GM12878 (cell line): ENCODE measurements around the gene FMN2. TPM values are rescaled to one million over a fixed set of nuclear protein-coding genes. Genes with fewer than 3 reads are reported as not detected.

Experiments
- ATAC-seq: fragments of 200-7000 bp; cut with Tn5 transposase; 3 replicates; pipeline ENCODE4 v1.9.1; 2020; ENCODE audit warnings: mild to moderate bottlenecking, moderate library complexity
- BruUV-seq: library from RNA; stranded (reverse); fragments of 400-500 nt; replicated peaks from 2 replicates; lab custom pipeline; 2021; lab: Mats Ljungman, UMichigan
- CTCF ChIA-PET: fragments of 300-600 bp; sonication (Branson Sonifier 250); formaldehyde crosslinking; extraction: SDS; loops from one replicate; lab custom pipeline; 2021; ENCODE audit warnings: inconsistent platforms; lab: Yijun Ruan, JAX
- POLR2A ChIA-PET: fragments of 350-600 bp; formaldehyde crosslinking; extraction: SDS; loops from one replicate; lab custom pipeline; 2021; ENCODE audit warnings: inconsistent platforms; lab: Charles Lee
- RAD21 ChIA-PET: fragments of 300-600 bp; sonication (Branson Sonifier 250); formaldehyde crosslinking; loops from one replicate; lab custom pipeline; 2023; ENCODE audit warnings: antibody characterized with exemption; ENCODE audit not compliant: unreplicated experiment; lab: Charles Lee
- SMC1A ChIA-PET: fragments of 300-600 bp; sonication (Branson Sonifier 250); formaldehyde crosslinking; loops from one replicate; lab custom pipeline; 2023; ENCODE audit not compliant: unreplicated experiment, uncharacterized antibody; lab: Charles Lee
- DNase-seq: peaks from one replicate; pipeline ENCODE4 v3.0.0-alpha.2; 2011; ENCODE audit warnings: low read depth, low spot score
- FAIRE-seq: peaks from 3 replicates; lab custom pipeline; 2011; peaks lifted over from hg19 to GRCh38; lab: Jason Lieb, UNC
- H2AFZ ChIP-seq: 2 replicates; pipeline ENCODE4 v1.6.0; 2011; ENCODE audit warnings: low read depth, low read length, control low read depth; ENCODE audit not compliant: control insufficient read depth
- H3K27ac ChIP-seq: 2 replicates; pipeline ENCODE4 v1.5.1; 2011; ENCODE audit warnings: control low read depth; ENCODE audit not compliant: control insufficient read depth, insufficient read depth
- H3K27me3 ChIP-seq, 2 experiments: replicated peaks in 1 of 2; 2 replicates each; pipeline versions ENCODE4 v1.6.0 to v1.6.1; 2011; ENCODE audit warnings: low read length in 1 of 2; ENCODE audit not compliant: control insufficient read depth in 2 of 2, insufficient read depth in 2 of 2
- H3K36me3 ChIP-seq, 2 experiments: 2 replicates each; pipeline ENCODE4 v1.5.1; 2011; ENCODE audit warnings: low read length in 1 of 2; ENCODE audit not compliant: control insufficient read depth in 2 of 2, insufficient read depth in 2 of 2
- H3K4me1 ChIP-seq: 2 replicates; pipeline ENCODE4 v1.6.1; 2011; ENCODE audit warnings: mild to moderate bottlenecking, low read length, moderate library complexity, mixed read lengths; ENCODE audit not compliant: control insufficient read depth, insufficient read depth
- H3K4me2 ChIP-seq: 2 replicates; pipeline ENCODE4 v1.6.0; 2011; ENCODE audit warnings: control low read depth; ENCODE audit not compliant: control insufficient read depth, insufficient read depth
- H3K4me3 ChIP-seq: fragments of 200-600 bp; sonication (generic); 2 replicates; pipeline ENCODE4 v1.5.1; 2016
- H3K79me2 ChIP-seq: 2 replicates; pipeline ENCODE4 v1.6.0; 2011; ENCODE audit warnings: low read length; ENCODE audit not compliant: control insufficient read depth, insufficient read depth
- H3K9ac ChIP-seq: 2 replicates; pipeline ENCODE4 v1.8.0; 2011; ENCODE audit warnings: low read length, control low read depth, mixed read lengths; ENCODE audit not compliant: control insufficient read depth, insufficient read depth
- H3K9me3 ChIP-seq: replicated peaks from 3 replicates; pipeline ENCODE4 v1.5.1; 2011; ENCODE audit warnings: mild to moderate bottlenecking, low read length; ENCODE audit not compliant: control insufficient read depth, insufficient read depth
- H4K20me1 ChIP-seq: 2 replicates; pipeline ENCODE4 v1.6.0; 2011; ENCODE audit not compliant: control insufficient read depth, insufficient read depth
- ASH2L ChIP-seq: fragments of 300-600, 200-600 bp; sonication (generic); IDR thresholded peaks from 2 replicates; pipeline ENCODE4 v1.6.1; 2017; ENCODE audit warnings: low read depth, mild to moderate bottlenecking, borderline replicate concordance
- CREB1 ChIP-seq: IDR thresholded peaks from 2 replicates; pipeline ENCODE4 v1.6.1; 2012; ENCODE audit warnings: low read depth, mild to moderate bottlenecking, inconsistent platforms
- EP300 ChIP-seq, 2 experiments: fragments of 150-350 bp in 1 of 2; IDR thresholded peaks; 2 replicates each; pipeline ENCODE4 v1.6.1; 2011 to 2012; ENCODE audit warnings: low read depth in 2 of 2, low read length in 2 of 2, borderline replicate concordance in 1 of 2, improper control_type of control experiment in 1 of 2, inconsistent platforms in 1 of 2; ENCODE audit not compliant: control insufficient read depth in 1 of 2
- GABPA ChIP-seq: IDR thresholded peaks from 2 replicates; pipeline ENCODE4 v1.6.1; 2014; ENCODE audit warnings: antibody characterized with exemption, low read depth, mild to moderate bottlenecking, inconsistent platforms
- HCFC1 ChIP-seq: fragments of 150-350 bp; IDR thresholded peaks from 2 replicates; pipeline ENCODE4 v1.6.1; 2014; ENCODE audit warnings: low read length
- HDAC2 ChIP-seq: fragments of 200-600 bp; sonication (generic); IDR thresholded peaks from 2 replicates; pipeline ENCODE4 v1.6.1; 2017
- HDAC6 ChIP-seq: fragments of 200-600 bp; sonication (generic); IDR thresholded peaks from one replicate; pipeline ENCODE4 v1.8.0; 2017; ENCODE audit warnings: antibody characterized with exemption; ENCODE audit not compliant: unreplicated experiment
- IRF4 ChIP-seq: IDR thresholded peaks from 2 replicates; pipeline ENCODE4 v1.6.1; 2011; ENCODE audit warnings: low read depth, low read length
- JUNB ChIP-seq: IDR thresholded peaks from 2 replicates; pipeline ENCODE4 v1.6.1; 2016; ENCODE audit warnings: antibody characterized with exemption, mild to moderate bottlenecking
- KAT2A ChIP-seq: conservative IDR thresholded peaks from 2 replicates; pipeline ENCODE4 v1.6.1; 2011; ENCODE audit warnings: low read depth, low read length; ENCODE audit not compliant: control insufficient read depth
- KLF5 ChIP-seq: fragments of 450-650 bp; IDR thresholded peaks from 2 replicates; pipeline ENCODE4 v1.6.1; 2014; ENCODE audit warnings: mild to moderate bottlenecking; ENCODE audit not compliant: partially characterized antibody
- MLLT1 ChIP-seq: fragments of 450-650 bp; IDR thresholded peaks from 2 replicates; pipeline ENCODE4 v1.6.1; 2016; ENCODE audit warnings: mild to moderate bottlenecking
- MTA3 ChIP-seq: IDR thresholded peaks from 2 replicates; pipeline ENCODE4 v1.6.1; 2012; ENCODE audit warnings: low read length, inconsistent platforms, borderline replicate concordance
- MYB ChIP-seq: fragments of 150-350 bp; IDR thresholded peaks from 2 replicates; pipeline ENCODE4 v1.6.1; 2014; ENCODE audit warnings: mild to moderate bottlenecking, low read depth, low read length, borderline replicate concordance
- RCOR1 ChIP-seq: conservative IDR thresholded peaks from 2 replicates; pipeline ENCODE4 v1.6.1; 2012; ENCODE audit warnings: low read depth, low read length, improper control_type of control experiment
- RELA ChIP-seq: fragments of 450-650 bp; IDR thresholded peaks from 2 replicates; pipeline ENCODE4 v1.8.0; 2014; ENCODE audit warnings: borderline replicate concordance; ENCODE audit not compliant: partially characterized antibody
- SKIL ChIP-seq: fragments of 450-650 bp; IDR thresholded peaks from 2 replicates; pipeline ENCODE4 v1.6.1; 2017; ENCODE audit warnings: mild to moderate bottlenecking, low read depth, inconsistent platforms; ENCODE audit not compliant: poor library complexity, severe bottlenecking
- SP1 ChIP-seq: IDR thresholded peaks from one replicate; pipeline ENCODE4 v1.6.1; 2011; ENCODE audit warnings: low read depth, low read length
- STAT1 ChIP-seq: fragments of 450-650 bp; conservative IDR thresholded peaks from 2 replicates; pipeline ENCODE4 v1.6.1; 2014; ENCODE audit warnings: antibody characterized with exemption, mild to moderate bottlenecking
- YBX1 ChIP-seq: fragments of 450-650 bp; IDR thresholded peaks from 2 replicates; pipeline ENCODE4 v1.6.1; 2016; ENCODE audit warnings: antibody characterized with exemption
- ZZZ3 ChIP-seq: IDR thresholded peaks from 2 replicates; pipeline ENCODE4 v1.6.1; 2011; ENCODE audit warnings: low read depth; ENCODE audit not compliant: control insufficient read depth, insufficient read length
- WGBS: methylation state at CpG from one replicate; pipeline ENCODE4 v1.1.6; 2016; ENCODE audit warnings: low lambda C conversion rate; ENCODE audit not compliant: insufficient replicate concordance, insufficient coverage; ENCODE audit errors: missing lambda C conversion rate; 5-methylcytosine and 5-hydroxymethylcytosine counted together
- in situ Hi-C: fragments of 300-500 bp; cut with MboI; formaldehyde crosslinking; loops from 9 replicates; pipeline ENCODE4 v1.14.3; 2018; ENCODE audit warnings: mixed read lengths
- intact Hi-C: fragments of 100-400 bp; cut with micrococcal nuclease; formaldehyde crosslinking; loops from one replicate; pipeline ENCODE4 v1.14.2; 2022; ENCODE audit not compliant: unreplicated experiment
- polyA plus RNA-seq, 11 experiments: library from polyadenylated mRNA; depleted of rRNA in 4 of 11; unstranded in 6 of 11; stranded (reverse) in 5 of 11; fragments of >200 nt; fragmentation: Nextera tagmentation in 4 of 11; fragmentation: Illumina TruSeq in 1 of 11; extraction: Ambion mirVana in 4 of 11; extraction: Trizol in 1 of 11; gene quantifications; 1 replicate in 1 of 11; 2 replicates in 10 of 11; pipeline versions ENCODE4 v1.2.1 to v1.2.3, GENCODE V29; 2011 to 2016; ENCODE audit warnings: inconsistent platforms in 2 of 11, missing spikeins in 2 of 11, low read depth in 1 of 11
- total RNA-seq, 4 experiments: library from RNA; depleted of rRNA in 3 of 4; stranded (reverse); fragments of >200 nt in 3 of 4; fragmentation: Illumina TruSeq in 1 of 4; extraction: Trizol in 1 of 4; gene quantifications; 2 replicates each; pipeline versions ENCODE4 v1.2.1 to v1.2.3, GENCODE V29; 2013 to 2021

FMN2 gene
- total and polyA plus RNA-seq, 10 of the 15 experiments (the other 5 are each of a cell fraction or from before 2014, with no cell fraction given) = 0.60 TPM; not detected in 9

GRCh38 chr1:240173836-240174235 is 82.2 kb downstream of the FMN2 start (continued):
- no peak for TF ChIP-seq RELA
- TF ChIP-seq HCFC1 = no peak
- no peak for TF ChIP-seq JUNB
- no peak for TF ChIP-seq HDAC2
- TF ChIP-seq HDAC6 = no peak
- no peak for TF ChIP-seq RCOR1

GRCh38 chr1:240174734-240175133 is 83.1 kb downstream of the FMN2 start:
- intact Hi-C loops (no loop called here), in situ Hi-C loops (no loop called here)
- POLR2A ChIA-PET = no interaction called here
- no peak overlapping the region for H3K27ac ChIP-seq
- no peak for FAIRE-seq
- SMC1A ChIA-PET = no interaction called here
- no peak overlapping the region for H2AFZ ChIP-seq
- ATAC-seq = no peak
- H3K79me2 ChIP-seq = no peaks in the 10 kb centered on the region
- CTCF ChIA-PET = interaction anchor here (1.5 kb wide), 1 partner anchor 11 kb away, joined by 4 read pairs; no protein-coding TSS in a partner anchor
- H3K4me3 ChIP-seq = no peak overlapping the region
- DNase-seq = no peak
- no peaks in the 10 kb centered on the region for H3K36me3 ChIP-seq
- no peak overlapping the region for H3K9ac ChIP-seq
- no peaks in the 10 kb centered on the region for H4K20me1 ChIP-seq
- WGBS = 46% methylated on average over 4 of the region's 4 CpGs
- RAD21 ChIA-PET = no interaction called here
- no peak overlapping the region for H3K4me2 ChIP-seq
- H3K9me3 ChIP-seq = no peaks in the 10 kb centered on the region
- H3K27me3 ChIP-seq = no peaks in the 10 kb centered on the region
- no peaks in the 10 kb centered on the region for H3K4me1 ChIP-seq
- no TSS peak for BruUV-seq
- no peak for TF ChIP-seq MLLT1
- TF ChIP-seq SP1 = no peak
- no peak for TF ChIP-seq RELA
- TF ChIP-seq ASH2L = no peak
- no peak for TF ChIP-seq KAT2A
- no peak for TF ChIP-seq MYB
- TF ChIP-seq MTA3 = no peak
- TF ChIP-seq KLF5 = no peak
- no peak for TF ChIP-seq SKIL
- TF ChIP-seq YBX1 = no peak
- no peak for TF ChIP-seq GABPA
- TF ChIP-seq ZZZ3 = no peak
- no peak for TF ChIP-seq EP300 (IDR thresholded peaks at IDR 0.05; ENCODE audit: borderline replicate concordance in 1 of 2, control insufficient read depth in 1 of 2, low read depth in 2 of 2, low read length in 2 of 2)
- TF ChIP-seq CREB1 = no peak
- TF ChIP-seq IRF4 = no peak
- TF ChIP-seq STAT1 = no peak
